B cell (primary cell): ENCODE data around the gene PGM1. TPM values are rescaled to one million over a fixed set of nuclear protein-coding genes. Genes with fewer than 3 reads are reported as not detected.

Experiments used
- ATAC-seq: fragments of 200-7000 bp; cut with Tn5 transposase; one replicate; pipeline ENCODE4 v1.10.0; 2021; ENCODE audit warnings: low read depth, mild to moderate bottlenecking, moderate number of reproducible peaks, moderate library complexity
- CTCF ChIA-PET: fragments of 350-600 bp; sonication (Branson Sonifier 250); formaldehyde crosslinking; loops from one replicate; lab custom pipeline; 2021; ENCODE audit warnings: antibody characterized with exemption, inconsistent platforms; lab: Charles Lee
- POLR2A ChIA-PET: fragments of 350-600 bp; sonication (Branson Sonifier 250); formaldehyde crosslinking; loops from one replicate; lab custom pipeline; 2021; ENCODE audit warnings: antibody characterized with exemption; lab: Charles Lee
- DNase-seq: peaks from one replicate; pipeline ENCODE4 v3.0.0; 2013
- H2AFZ ChIP-seq: 2 replicates; pipeline ENCODE4 v1.6.1; 2012; ENCODE audit warnings: mild to moderate bottlenecking, low read depth, low read length; ENCODE audit not compliant: insufficient read depth, poor library complexity, severe bottlenecking
- H3K27ac ChIP-seq, 2 donors: 1 replicate in 1 of 2; 2 replicates in 1 of 2; pipeline ENCODE4 v1.5.1; 2012 to 2013; ENCODE audit warnings: low read length in 2 of 2, mild to moderate bottlenecking in 2 of 2, moderate library complexity in 1 of 2
- H3K27me3 ChIP-seq, 4 experiments: fragments of 200-600 bp in 1 of 4; sonication (generic) in 1 of 4; replicated peaks in 1 of 4; 1 replicate in 2 of 4; 2 replicates in 2 of 4; pipeline versions ENCODE4 v1.6.1 to v1.7.0; 2013 to 2016; ENCODE audit warnings: low read length in 3 of 4, mild to moderate bottlenecking in 2 of 4, mixed read lengths in 1 of 4, moderate library complexity in 1 of 4; ENCODE audit not compliant: insufficient read depth in 4 of 4, control insufficient read depth in 3 of 4; ENCODE audit errors: control extremely low read depth in 1 of 4
- H3K36me3 ChIP-seq, 2 experiments: replicated peaks in 1 of 2; 1 replicate in 1 of 2; 2 replicates in 1 of 2; pipeline versions ENCODE4 v1.6.1 to v1.7.1; 2013; ENCODE audit warnings: low read length in 1 of 2; ENCODE audit not compliant: insufficient read depth in 2 of 2, control insufficient read depth in 1 of 2; ENCODE audit errors: control extremely low read depth in 1 of 2, extremely low read depth in 1 of 2
- H3K4me1 ChIP-seq, 2 donors: fragments of 200-600 bp in 1 of 2; sonication (generic) in 1 of 2; 1 replicate in 1 of 2; 2 replicates in 1 of 2; pipeline versions ENCODE4 v1.5.1 to v1.6.1; 2013 to 2017; ENCODE audit warnings: low read length in 2 of 2; ENCODE audit not compliant: control insufficient read depth in 2 of 2, insufficient read depth in 2 of 2
- H3K4me2 ChIP-seq: replicated peaks from 2 replicates; pipeline ENCODE3; 2012; ENCODE audit warnings: mild to moderate bottlenecking, low read depth, low read length; ENCODE audit not compliant: poor library complexity, severe bottlenecking
- H3K4me3 ChIP-seq, 5 experiments: fragments of 200-600 bp in 1 of 5; sonication (generic) in 1 of 5; 1 replicate in 3 of 5; 2 replicates in 2 of 5; pipeline versions ENCODE4 v1.5.1 to v1.7.0; 2011 to 2016; ENCODE audit warnings: low read length in 4 of 5, mild to moderate bottlenecking in 4 of 5, low read depth in 2 of 5, control low read depth in 1 of 5, moderate library complexity in 1 of 5; ENCODE audit not compliant: insufficient read depth in 1 of 5; ENCODE audit errors: control extremely low read depth in 1 of 5, extremely low read depth in 1 of 5
- H3K79me2 ChIP-seq: fragments of 200-600 bp; sonication (generic); one replicate; pipeline ENCODE4 v1.6.0; 2016; ENCODE audit warnings: low read length; ENCODE audit not compliant: control insufficient read depth, insufficient read depth
- H3K9ac ChIP-seq: fragments of 200-600 bp; sonication (generic); 2 replicates; pipeline ENCODE4 v1.6.1; 2017; ENCODE audit warnings: mild to moderate bottlenecking, low read length, moderate library complexity
- H3K9me3 ChIP-seq, 3 donors: one replicate each; pipeline versions ENCODE4 v1.6.1 to v1.7.1; 2013; ENCODE audit warnings: low read length in 2 of 3; ENCODE audit not compliant: control insufficient read depth in 2 of 3, insufficient read depth in 1 of 3; ENCODE audit errors: control extremely low read depth in 1 of 3
- H4K20me1 ChIP-seq: 2 replicates; pipeline ENCODE4 v1.6.0; 2012; ENCODE audit warnings: mild to moderate bottlenecking, low read length; ENCODE audit not compliant: insufficient read depth, control insufficient read depth, poor library complexity, severe bottlenecking
- H3K27ac Mint-ChIP-seq: one replicate; pipeline ENCODE4 v1.8.0; 2021; ENCODE audit warnings: mixed read lengths
- H3K27me3 Mint-ChIP-seq: one replicate; pipeline ENCODE4 v1.8.0; 2021; ENCODE audit warnings: mixed read lengths
- H3K4me1 Mint-ChIP-seq: one replicate; pipeline ENCODE4 v1.8.0; 2021; ENCODE audit warnings: mixed read lengths
- H3K4me3 Mint-ChIP-seq: one replicate; pipeline ENCODE4 v1.8.0; 2021; ENCODE audit warnings: mixed read lengths
- H3K9me3 Mint-ChIP-seq: one replicate; pipeline ENCODE4 v1.8.0; 2022; ENCODE audit warnings: mixed read lengths; ENCODE audit not compliant: insufficient read depth
- EZH2 ChIP-seq: IDR thresholded peaks from 2 replicates; pipeline ENCODE4 v1.6.1; 2012; ENCODE audit warnings: borderline replicate concordance, low read depth, mild to moderate bottlenecking, moderate library complexity, low read length; ENCODE audit not compliant: insufficient read depth, poor library complexity, severe bottlenecking
- WGBS: methylation state at CpG from one replicate; pipeline ENCODE4 v1.1.5; 2013; ENCODE audit warnings: missing lambda C conversion rate; ENCODE audit not compliant: insufficient coverage; 5-methylcytosine and 5-hydroxymethylcytosine counted together
- intact Hi-C: fragments of 100-400 bp; cut with micrococcal nuclease; formaldehyde crosslinking; loops from one replicate; pipeline ENCODE4 v1.10.0; 2022
- polyA plus RNA-seq: library from polyadenylated mRNA; depleted of rRNA; stranded (reverse); fragments of >200 nt; gene quantifications from 2 replicates; pipeline ENCODE4 v1.2.3, GENCODE V29; 2012
- total RNA-seq, 2 donors: library from RNA; stranded (reverse); fragments of 120-200 nt in 1 of 2; gene quantifications; 1 replicate in 1 of 2; 2 replicates in 1 of 2; pipeline versions ENCODE4 v1.2.3 to v1.2.4, GENCODE V29; 2013 to 2022
- TF ChIP-seq, protein P1 (sequence below): fragments of 200-600 bp; IDR thresholded peaks from one replicate; pipeline ENCODE4 v1.8.0; 2022; ENCODE audit warnings: antibody characterized with exemption, mild to moderate bottlenecking

PGM1 gene
- total and polyA plus RNA-seq, 2 donors (not counting 1 experiment from before 2014, with no cell fraction given): 4.2 to 13.2 TPM

DNA sequence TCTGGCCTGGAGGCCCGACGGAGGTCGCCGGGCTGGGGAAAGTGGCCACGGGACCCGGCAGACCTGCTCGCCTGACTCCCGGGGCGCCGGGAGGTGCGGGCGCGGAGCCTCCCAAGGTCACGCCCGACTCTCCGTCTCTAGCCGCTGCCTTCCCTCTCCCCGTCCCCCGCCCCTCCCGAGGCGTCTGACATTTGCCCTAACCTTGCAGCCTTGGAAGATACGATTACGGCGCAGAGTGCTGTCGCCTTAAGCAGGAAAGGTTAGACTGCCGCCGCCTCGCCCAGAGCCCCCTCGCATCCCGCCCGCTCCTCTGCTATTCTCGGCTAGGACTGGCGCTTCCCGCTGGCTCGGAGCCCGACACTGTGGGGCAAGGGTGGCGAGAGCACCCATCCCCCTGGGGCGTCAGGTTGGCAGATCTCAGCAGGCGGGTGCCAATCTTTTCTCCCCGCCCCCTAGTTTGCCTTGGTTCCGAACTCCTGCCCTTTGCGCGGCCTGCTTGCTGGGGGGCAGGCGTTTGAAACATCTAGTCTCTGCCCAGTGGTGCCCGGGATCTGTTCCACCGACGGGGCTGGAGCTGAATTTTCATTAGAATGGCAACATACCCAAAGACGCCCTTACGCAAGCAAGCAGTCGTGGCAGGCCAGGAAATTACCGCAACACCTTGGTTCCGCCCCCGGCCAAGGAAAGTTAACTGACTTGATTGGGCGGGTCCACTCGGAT, 835 bp downstream of the PGM1 start:
- peak overlapping the region; percentile 98 for H3K27ac Mint-ChIP-seq
- no peaks in the 10 kb centered on the region for H3K9me3 Mint-ChIP-seq
- no peaks in the 10 kb centered on the region for H3K36me3 ChIP-seq
- H3K79me2 ChIP-seq: peaks cover 3% of the 10 kb centered on the region
- peak overlapping the region; percentile 78 to 88 for H3K27ac ChIP-seq
- under 1% methylated on average over 49 of the region's 55 CpGs for WGBS
- peak; percentile 52 for ATAC-seq
- peak overlapping the region; percentile 90 for H2AFZ ChIP-seq
- no peaks in the 10 kb centered on the region for H3K9me3 ChIP-seq
- peak; percentile 81 for DNase-seq
- no peaks in the 10 kb centered on the region for H4K20me1 ChIP-seq
- peaks cover 6 to 9% of the 10 kb centered on the region in 2 donors for H3K4me1 ChIP-seq
- no peaks in the 10 kb centered on the region for H3K27me3 Mint-ChIP-seq
- peak overlapping the region; percentile 32 to 92 (median 80) for H3K4me3 ChIP-seq
- H3K9ac ChIP-seq: peak overlapping the region; percentile 72
- peaks cover 13% of the 10 kb centered on the region for H3K4me1 Mint-ChIP-seq
- TF ChIP-seq, protein P1, sequence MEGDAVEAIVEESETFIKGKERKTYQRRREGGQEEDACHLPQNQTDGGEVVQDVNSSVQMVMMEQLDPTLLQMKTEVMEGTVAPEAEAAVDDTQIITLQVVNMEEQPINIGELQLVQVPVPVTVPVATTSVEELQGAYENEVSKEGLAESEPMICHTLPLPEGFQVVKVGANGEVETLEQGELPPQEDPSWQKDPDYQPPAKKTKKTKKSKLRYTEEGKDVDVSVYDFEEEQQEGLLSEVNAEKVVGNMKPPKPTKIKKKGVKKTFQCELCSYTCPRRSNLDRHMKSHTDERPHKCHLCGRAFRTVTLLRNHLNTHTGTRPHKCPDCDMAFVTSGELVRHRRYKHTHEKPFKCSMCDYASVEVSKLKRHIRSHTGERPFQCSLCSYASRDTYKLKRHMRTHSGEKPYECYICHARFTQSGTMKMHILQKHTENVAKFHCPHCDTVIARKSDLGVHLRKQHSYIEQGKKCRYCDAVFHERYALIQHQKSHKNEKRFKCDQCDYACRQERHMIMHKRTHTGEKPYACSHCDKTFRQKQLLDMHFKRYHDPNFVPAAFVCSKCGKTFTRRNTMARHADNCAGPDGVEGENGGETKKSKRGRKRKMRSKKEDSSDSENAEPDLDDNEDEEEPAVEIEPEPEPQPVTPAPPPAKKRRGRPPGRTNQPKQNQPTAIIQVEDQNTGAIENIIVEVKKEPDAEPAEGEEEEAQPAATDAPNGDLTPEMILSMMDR: no peak
- TF ChIP-seq EZH2: no peak
- H3K4me2 ChIP-seq: peak overlapping the region; percentile 88
- intact Hi-C loops: loop anchor here (1.0 to 10.0 kb wide), 6 partner anchors 71 to 1471 kb away; partner anchors contain the start of genes ALG6, ATG4C, EFCAB7 and ITGB3BP
- CTCF ChIA-PET: interaction anchor here (2.8 kb wide), 1 partner anchor 18 kb away, joined by 16 read pairs; no protein-coding TSS in a partner anchor
- POLR2A ChIA-PET: interaction anchor here (0.5 kb wide), 1 partner anchor 71 kb away, joined by 3 read pairs; the partner anchor contains the start of gene ITGB3BP
- peak overlapping the region; percentile 98 for H3K4me3 Mint-ChIP-seq
- H3K27me3 ChIP-seq: no peaks in the 10 kb centered on the region

DNA sequence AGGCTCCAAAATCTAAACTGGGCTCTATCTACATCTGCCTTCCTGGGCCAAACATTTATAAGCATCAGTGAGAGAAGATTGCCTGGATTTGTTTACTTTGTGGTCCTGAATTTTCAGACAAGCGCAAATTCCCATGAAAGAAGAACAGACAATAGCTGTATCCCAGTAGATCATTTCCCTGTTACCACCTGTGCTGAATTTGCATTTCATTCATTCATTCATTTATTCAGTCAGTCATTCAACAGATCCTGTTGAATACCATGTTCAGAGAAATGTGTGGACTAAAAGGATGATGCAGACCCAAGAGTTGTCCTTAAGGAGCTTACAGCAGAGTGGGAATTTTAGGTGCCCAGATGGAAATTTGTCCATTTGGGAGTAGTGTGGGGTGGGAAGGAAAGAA, 2.2 kb downstream of the PGM1 start:
- Histone ChIP-seq H3K4me2 (no peak overlapping the region), H3K36me3 (no peaks in the 10 kb centered on the region), H3K9ac (no peak overlapping the region), H2AFZ (no peak overlapping the region), H4K20me1 (no peaks in the 10 kb centered on the region), H3K9me3 (no peaks in the 10 kb centered on the region), H3K4me1 (peaks cover 6 to 9% of the 10 kb centered on the region in 2 donors), H3K27ac (no peak overlapping the region), H3K4me3 (no peak overlapping the region), H3K27me3 (no peaks in the 10 kb centered on the region), H3K79me2 (peaks cover 3% of the 10 kb centered on the region)
- Mint-ChIP-seq H3K9me3 (no peaks in the 10 kb centered on the region), H3K27ac (no peak overlapping the region), H3K4me3 (peak overlapping the region; percentile 44), H3K27me3 (no peaks in the 10 kb centered on the region), H3K4me1 (peaks cover 13% of the 10 kb centered on the region)
- intact Hi-C loops: loop anchor here (10.0 kb wide), 2 partner anchors 299 to 1469 kb away; no protein-coding TSS in a partner anchor
- ChIA-PET CTCF (interaction anchor here (0.7 to 1.1 kb wide), 2 partner anchors 21 to 541 kb away, joined by 3 to 4 read pairs; no protein-coding TSS in a partner anchor), POLR2A (no interaction called here)
- DNase-seq (no peak), ATAC-seq (no peak)
- TF ChIP-seq, protein P1: no peak
- TF ChIP-seq EZH2: no peak
- WGBS: no CpG with 5 or more reads among the region's 1 CpG
